Cardiac muscle cell (in vitro differentiated cells and primary cell): Measurements from ENCODE around the gene ZNF277. TPM values are rescaled to one million over a fixed set of nuclear protein-coding genes. Genes with fewer than 3 reads are reported as not detected.
A peak's percentile ranks its signal among the peaks of the same experiment; 100 is the strongest.

Experiments
- DNase-seq, 2 donors: peaks; one replicate each; pipeline versions ENCODE4 v3.0.0 to v3.0.0-alpha.2; 2010 to 2017; ENCODE audit warnings: low read depth in 1 of 2, low spot score in 1 of 2
- H3K27ac ChIP-seq: fragments of 200-600 bp; sonication (generic); 2 replicates; pipeline ENCODE4 v1.5.1; 2016
- H3K27me3 ChIP-seq: fragments of 200-600 bp; sonication (generic); 2 replicates; pipeline ENCODE4 v1.6.0; 2016; ENCODE audit warnings: control low read depth
- H3K36me3 ChIP-seq: fragments of 200-600 bp; sonication (generic); 2 replicates; pipeline ENCODE4 v1.5.1; 2016; ENCODE audit warnings: control low read depth
- H3K4me1 ChIP-seq: fragments of 200-600 bp; sonication (generic); 2 replicates; pipeline ENCODE4 v1.8.1; 2017; ENCODE audit warnings: low read depth, mild to moderate bottlenecking, mixed run types
- H3K4me3 ChIP-seq: fragments of 200-600 bp; sonication (generic); 2 replicates; pipeline ENCODE4 v1.5.1; 2016; ENCODE audit warnings: mild to moderate bottlenecking
- H3K9me3 ChIP-seq: fragments of 200-600 bp; sonication (generic); 2 replicates; pipeline ENCODE4 v1.5.1; 2017; ENCODE audit warnings: low read depth, mild to moderate bottlenecking, control low read depth
- polyA plus RNA-seq: library from polyadenylated mRNA; unstranded; fragments of >200 nt; fragmentation: Nextera tagmentation; extraction: Ambion mirVana; gene quantifications from 2 replicates; pipeline ENCODE4 v1.2.1, GENCODE V29; 2016
- total RNA-seq: library from RNA; depleted of rRNA; stranded (reverse); fragments of >200 nt; gene quantifications from 2 replicates; pipeline ENCODE4 v1.2.3, GENCODE V29; 2016
- TF ChIP-seq, protein P1 (sequence below): IDR thresholded peaks from 2 replicates; pipeline ENCODE4 v1.5.1; 2012; ENCODE audit warnings: low read depth, mild to moderate bottlenecking, low read length

Gene ZNF277
- total and polyA plus RNA-seq, 2 experiments from 2014 or later = 9.8 to 22.6 TPM

GRCh38 chr7:112282476-112283188 is 76.1 kb downstream of the ZNF277 start:
- Histone ChIP-seq H3K27ac (no peak overlapping the region), H3K9me3 (no peaks in the 10 kb centered on the region), H3K36me3 (no peaks in the 10 kb centered on the region), H3K4me1 (no peaks in the 10 kb centered on the region), H3K4me3 (no peak overlapping the region), H3K27me3 (no peaks in the 10 kb centered on the region)
- TF ChIP-seq, protein P1, sequence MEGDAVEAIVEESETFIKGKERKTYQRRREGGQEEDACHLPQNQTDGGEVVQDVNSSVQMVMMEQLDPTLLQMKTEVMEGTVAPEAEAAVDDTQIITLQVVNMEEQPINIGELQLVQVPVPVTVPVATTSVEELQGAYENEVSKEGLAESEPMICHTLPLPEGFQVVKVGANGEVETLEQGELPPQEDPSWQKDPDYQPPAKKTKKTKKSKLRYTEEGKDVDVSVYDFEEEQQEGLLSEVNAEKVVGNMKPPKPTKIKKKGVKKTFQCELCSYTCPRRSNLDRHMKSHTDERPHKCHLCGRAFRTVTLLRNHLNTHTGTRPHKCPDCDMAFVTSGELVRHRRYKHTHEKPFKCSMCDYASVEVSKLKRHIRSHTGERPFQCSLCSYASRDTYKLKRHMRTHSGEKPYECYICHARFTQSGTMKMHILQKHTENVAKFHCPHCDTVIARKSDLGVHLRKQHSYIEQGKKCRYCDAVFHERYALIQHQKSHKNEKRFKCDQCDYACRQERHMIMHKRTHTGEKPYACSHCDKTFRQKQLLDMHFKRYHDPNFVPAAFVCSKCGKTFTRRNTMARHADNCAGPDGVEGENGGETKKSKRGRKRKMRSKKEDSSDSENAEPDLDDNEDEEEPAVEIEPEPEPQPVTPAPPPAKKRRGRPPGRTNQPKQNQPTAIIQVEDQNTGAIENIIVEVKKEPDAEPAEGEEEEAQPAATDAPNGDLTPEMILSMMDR = no peak
- DNase-seq = no peak

DNA sequence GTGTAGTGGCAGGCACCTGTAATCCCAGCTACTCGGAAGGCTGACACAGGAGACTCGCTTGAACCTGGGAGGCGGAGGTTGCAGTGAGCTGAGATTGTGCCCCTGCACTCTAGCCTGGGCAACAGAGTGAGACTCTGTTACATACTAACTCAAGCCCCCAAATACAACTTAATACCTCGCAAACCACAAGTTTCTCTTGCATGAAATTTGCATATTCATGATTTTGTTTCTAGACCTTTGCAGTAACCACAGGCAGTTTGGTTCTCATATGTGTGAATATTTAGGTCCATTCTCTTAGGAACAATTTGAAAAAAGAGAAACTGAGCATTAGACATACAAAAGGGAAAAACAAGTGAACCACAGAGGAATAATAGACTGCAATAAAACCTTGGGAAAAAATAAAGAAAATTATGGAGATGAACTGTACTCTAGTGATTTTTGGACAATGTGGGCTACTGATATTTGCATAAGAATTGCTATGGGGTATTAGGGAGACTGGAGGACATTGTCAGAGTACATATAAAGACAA is 77.0 kb downstream of the ZNF277 start:
- DNase-seq = no peak
- Histone ChIP-seq H3K4me3 (no peak overlapping the region), H3K36me3 (no peaks in the 10 kb centered on the region), H3K27ac (no peak overlapping the region), H3K4me1 (no peaks in the 10 kb centered on the region), H3K9me3 (no peaks in the 10 kb centered on the region), H3K27me3 (no peaks in the 10 kb centered on the region)
- TF ChIP-seq, protein P1 = no peak

DNA sequence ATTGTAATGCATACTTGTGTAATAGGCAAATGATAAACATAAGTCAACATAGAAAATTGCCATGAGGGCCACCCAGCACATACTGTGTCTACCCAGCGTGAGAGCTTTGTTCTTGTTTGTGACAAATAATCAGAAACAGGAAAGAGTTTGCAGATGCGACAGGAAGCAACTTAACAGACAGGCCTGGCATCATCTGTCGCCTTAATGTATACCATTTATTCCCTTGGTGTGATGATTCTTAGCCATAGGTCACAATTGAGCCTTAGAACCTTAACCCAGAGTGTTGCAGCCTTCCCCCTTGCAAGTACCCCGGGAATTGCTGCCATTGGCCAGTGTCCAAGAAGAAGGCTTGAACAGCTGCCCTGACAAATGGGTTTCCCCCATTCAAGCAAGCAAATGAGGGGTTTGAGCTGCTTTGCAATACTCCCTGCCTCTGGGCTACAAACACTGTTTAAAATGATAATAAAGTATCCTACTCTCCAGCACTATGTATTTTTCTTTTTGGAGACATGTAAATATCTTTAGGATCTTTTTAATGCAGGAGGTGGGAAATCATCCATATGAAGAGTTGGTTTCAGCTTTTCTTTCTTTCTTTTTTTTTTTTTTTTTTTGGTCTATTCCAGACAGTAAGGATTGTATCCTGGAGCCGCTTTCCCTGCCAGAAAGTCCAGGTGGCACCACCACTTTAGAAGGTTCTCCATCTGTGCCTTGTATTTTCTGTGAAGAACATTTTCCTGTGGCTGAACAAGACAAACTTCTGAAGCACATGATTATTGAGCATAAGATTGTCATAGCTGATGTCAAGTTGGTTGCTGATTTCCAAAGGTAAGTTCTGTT is 80.0 kb downstream of the ZNF277 start:
- Histone ChIP-seq H3K4me3 (no peak overlapping the region), H3K9me3 (no peaks in the 10 kb centered on the region), H3K4me1 (no peaks in the 10 kb centered on the region), H3K36me3 (no peaks in the 10 kb centered on the region), H3K27ac (no peak overlapping the region), H3K27me3 (no peaks in the 10 kb centered on the region)
- TF ChIP-seq, protein P1 = no peak
- DNase-seq = peak in 1 of 2 donors; percentile 8

- H3K9me3 ChIP-seq = no peaks in the 10 kb centered on the region
- H3K4me1 ChIP-seq = no peaks in the 10 kb centered on the region
- no peaks in the 10 kb centered on the region for H3K27me3 ChIP-seq
- DNase-seq = no peak
- no peaks in the 10 kb centered on the region for H3K36me3 ChIP-seq
- no peak overlapping the region for H3K27ac ChIP-seq
- TF ChIP-seq, protein P1 = no peak
- no peak overlapping the region for H3K4me3 ChIP-seq
Observed at GRCh38 chr7:112288301-112288700, 81.8 kb downstream of the ZNF277 start.

GRCh38 chr7:112290065-112290464 is 83.6 kb downstream of the ZNF277 start:
- Histone ChIP-seq H3K27ac (no peak overlapping the region), H3K36me3 (no peaks in the 10 kb centered on the region), H3K4me3 (no peak overlapping the region), H3K4me1 (no peaks in the 10 kb centered on the region), H3K27me3 (no peaks in the 10 kb centered on the region), H3K9me3 (no peaks in the 10 kb centered on the region)
- TF ChIP-seq, protein P1 = no peak
- peak in 1 of 2 donors; percentile 31 for DNase-seq
